Trophoblast cell (in vitro differentiated cells and primary cell): Measurements from ENCODE around the gene RREB1.
A peak's percentile ranks its signal among the peaks of the same experiment; 100 is the strongest.

Source experiments
- DNase-seq, 2 donors: peaks; one replicate each; pipeline ENCODE4 v3.0.0-alpha.2; 2016
- H2AFZ ChIP-seq: 2 replicates; pipeline ENCODE4 v1.6.1; 2013; ENCODE audit warnings: low read length, moderate library complexity, mild to moderate bottlenecking; ENCODE audit not compliant: insufficient read depth, poor library complexity
- H2AK5ac ChIP-seq: 2 replicates; pipeline ENCODE4 v1.6.1; 2013; ENCODE audit warnings: mild to moderate bottlenecking, low read length
- H2BK120ac ChIP-seq: 2 replicates; pipeline ENCODE4 v1.6.1; 2013; ENCODE audit warnings: low read length, mild to moderate bottlenecking, moderate library complexity; ENCODE audit not compliant: insufficient read depth, poor library complexity
- H2BK12ac ChIP-seq: 2 replicates; pipeline ENCODE4 v1.6.1; 2013; ENCODE audit warnings: mild to moderate bottlenecking, low read length, moderate library complexity
- H2BK5ac ChIP-seq: 2 replicates; pipeline ENCODE4 v1.6.1; 2013; ENCODE audit warnings: low read length, low read depth, moderate library complexity, mild to moderate bottlenecking; ENCODE audit not compliant: poor library complexity
- H3K14ac ChIP-seq: 2 replicates; pipeline ENCODE4 v1.6.1; 2013; ENCODE audit warnings: mild to moderate bottlenecking, low read length
- H3K18ac ChIP-seq: 2 replicates; pipeline ENCODE4 v1.6.1; 2013; ENCODE audit warnings: mild to moderate bottlenecking, low read length
- H3K23ac ChIP-seq: 2 replicates; pipeline ENCODE4 v1.6.1; 2013; ENCODE audit warnings: low read length
- H3K27ac ChIP-seq: 2 replicates; pipeline ENCODE4 v1.5.1; 2013; ENCODE audit warnings: low read depth, mild to moderate bottlenecking, inconsistent platforms, low read length, moderate library complexity
- H3K27me3 ChIP-seq: 2 replicates; pipeline ENCODE4 v1.6.1; 2013; ENCODE audit warnings: inconsistent platforms, mild to moderate bottlenecking, low read length, moderate library complexity; ENCODE audit not compliant: insufficient read depth
- H3K36me3 ChIP-seq, 2 experiments: 1 replicate in 1 of 2; 2 replicates in 1 of 2; pipeline ENCODE4 v1.6.1; 2013; ENCODE audit warnings: low read length in 2 of 2, mild to moderate bottlenecking in 2 of 2, moderate library complexity in 1 of 2; ENCODE audit not compliant: insufficient read depth in 2 of 2, control insufficient read depth in 1 of 2
- H3K4ac ChIP-seq: 2 replicates; pipeline ENCODE4 v1.6.1; 2013; ENCODE audit warnings: low read depth, mild to moderate bottlenecking, low read length, moderate library complexity
- H3K4me1 ChIP-seq, 2 experiments: 1 replicate in 1 of 2; 2 replicates in 1 of 2; pipeline ENCODE4 v1.6.1; 2013; ENCODE audit warnings: low read length in 2 of 2, mild to moderate bottlenecking in 2 of 2, moderate library complexity in 1 of 2; ENCODE audit not compliant: insufficient read depth in 2 of 2, control insufficient read depth in 1 of 2
- H3K4me2 ChIP-seq: 2 replicates; pipeline ENCODE4 v1.6.1; 2013; ENCODE audit warnings: inconsistent platforms, mild to moderate bottlenecking, low read length, moderate library complexity
- H3K4me3 ChIP-seq: 2 replicates; pipeline ENCODE4 v1.5.1; 2013; ENCODE audit warnings: mild to moderate bottlenecking, low read depth, low read length, inconsistent platforms
- H3K79me1 ChIP-seq: one replicate; pipeline ENCODE4 v1.6.1; 2013; ENCODE audit warnings: low read length
- H3K79me2 ChIP-seq: 2 replicates; pipeline ENCODE4 v1.6.1; 2013; ENCODE audit warnings: low read length, mild to moderate bottlenecking; ENCODE audit not compliant: control insufficient read depth, insufficient read depth, poor library complexity
- H3K9ac ChIP-seq: 2 replicates; pipeline ENCODE4 v1.6.1; 2013; ENCODE audit warnings: mild to moderate bottlenecking, low read length
- H3K9me3 ChIP-seq: 2 replicates; pipeline ENCODE4 v1.6.1; 2013; ENCODE audit warnings: low read depth, mild to moderate bottlenecking, control low read depth, inconsistent platforms, low read length; ENCODE audit not compliant: insufficient read depth
- H4K12ac ChIP-seq: 2 replicates; pipeline ENCODE4 v1.6.1; 2013; ENCODE audit warnings: low read depth, mild to moderate bottlenecking, low read length, moderate library complexity
- H4K8ac ChIP-seq: 2 replicates; pipeline ENCODE4 v1.6.1; 2013; ENCODE audit warnings: low read depth, mild to moderate bottlenecking, low read length, moderate library complexity
- H4K91ac ChIP-seq: one replicate; pipeline ENCODE4 v1.6.1; 2013; ENCODE audit warnings: low read depth, mild to moderate bottlenecking, low read length, moderate library complexity
- WGBS: extraction: QIAGEN DNeasy Blood & Tissue Kit; methylation state at CpG from one replicate; pipeline ENCODE4 v1.1.7; 2013; ENCODE audit warnings: missing lambda C conversion rate; ENCODE audit not compliant: insufficient read length, insufficient coverage; ENCODE audit errors: extremely low coverage; 5-methylcytosine and 5-hydroxymethylcytosine counted together

The RREB1 gene

DNA sequence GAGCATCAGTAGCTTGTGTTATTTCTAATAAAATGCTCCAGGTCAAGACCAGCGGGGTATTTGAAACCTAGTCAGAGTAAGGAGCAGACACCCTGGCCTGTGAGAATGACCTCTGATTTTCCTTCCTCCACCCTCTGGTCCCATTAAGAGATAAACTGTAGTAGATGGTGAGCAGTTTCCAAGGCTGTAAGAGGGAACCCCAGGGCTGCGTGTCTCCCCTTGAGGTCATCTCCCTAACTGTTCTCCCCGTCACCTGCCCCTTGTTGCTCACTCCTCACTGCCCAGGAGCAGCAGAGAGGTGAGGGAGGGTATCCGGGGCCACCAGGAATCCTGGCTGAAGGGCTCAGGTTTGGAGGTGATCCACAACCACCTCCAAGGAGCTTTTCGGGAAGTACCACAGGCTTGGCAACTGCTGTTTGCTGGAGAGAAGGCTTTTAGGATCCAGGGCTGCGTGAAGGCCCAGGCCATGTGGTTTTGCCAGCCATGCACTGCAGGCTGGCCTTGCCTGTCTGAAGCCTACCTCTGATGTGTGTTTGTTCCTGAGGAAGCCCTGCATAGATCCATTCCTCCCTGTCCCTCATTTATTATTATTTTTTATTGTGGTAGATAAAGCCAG lies 62.5 kb downstream of the RREB1 start:
- no peak for DNase-seq
- Histone ChIP-seq H3K9me3 (peaks cover 2% of the 10 kb centered on the region), H2BK120ac (no peak overlapping the region), H3K4me1 (peaks cover 35 to 57% of the 10 kb centered on the region in 2 experiments), H3K4ac (peak overlapping the region; percentile 46), H3K4me3 (no peak overlapping the region), H3K9ac (no peak overlapping the region), H2BK12ac (peak overlapping the region; percentile 1), H3K79me2 (peaks cover 19% of the 10 kb centered on the region), H4K8ac (no peak overlapping the region), H2AFZ (no peak overlapping the region), H3K79me1 (peaks cover 16% of the 10 kb centered on the region), H3K14ac (peak overlapping the region; percentile 3), H4K91ac (no peak overlapping the region), H3K4me2 (no peak overlapping the region), H4K12ac (no peak overlapping the region), H2BK5ac (no peak overlapping the region), H3K18ac (peak overlapping the region; percentile 1), H3K36me3 (no peaks in the 10 kb centered on the region), H3K27ac (no peak overlapping the region), H3K23ac (no peak overlapping the region), H2AK5ac (no peak overlapping the region), H3K27me3 (no peaks in the 10 kb centered on the region)
- WGBS: no CpG with 5 or more reads among the region's 6 CpGs

DNA sequence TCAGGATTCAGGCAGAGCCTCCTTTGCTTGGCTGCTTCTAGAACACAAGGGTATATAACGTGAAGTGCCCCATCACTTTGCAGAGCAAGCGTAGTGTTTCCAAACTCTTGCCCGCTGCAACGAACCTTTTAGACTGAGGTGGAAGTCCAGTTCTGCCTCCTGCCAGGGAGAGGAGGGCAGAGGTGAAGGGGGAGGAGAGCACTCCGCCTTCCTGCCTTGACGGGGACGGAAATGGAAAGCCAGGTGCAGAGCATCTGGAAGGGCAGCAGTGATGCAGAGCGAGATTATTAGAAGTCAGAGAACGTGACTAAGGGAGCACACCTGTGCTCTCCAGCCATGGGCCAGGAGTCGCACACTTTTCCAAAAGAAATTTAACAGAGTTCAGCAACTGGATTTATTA lies 63.4 kb downstream of the RREB1 start:
- Histone ChIP-seq H2AK5ac (no peak overlapping the region), H2BK12ac (no peak overlapping the region), H3K27me3 (no peaks in the 10 kb centered on the region), H3K79me2 (peaks cover 15% of the 10 kb centered on the region), H3K9ac (no peak overlapping the region), H4K8ac (no peak overlapping the region), H3K9me3 (peaks cover 2% of the 10 kb centered on the region), H3K27ac (no peak overlapping the region), H2BK120ac (no peak overlapping the region), H3K4ac (peak overlapping the region; percentile 7), H3K4me1 (peaks cover 33 to 55% of the 10 kb centered on the region in 2 experiments), H4K12ac (no peak overlapping the region), H2BK5ac (no peak overlapping the region), H3K4me2 (no peak overlapping the region), H3K79me1 (peaks cover 18% of the 10 kb centered on the region), H3K18ac (no peak overlapping the region), H3K23ac (no peak overlapping the region), H2AFZ (no peak overlapping the region), H3K36me3 (no peaks in the 10 kb centered on the region), H3K14ac (no peak overlapping the region), H4K91ac (no peak overlapping the region), H3K4me3 (no peak overlapping the region)
- DNase-seq: peak; percentile 86 to 90
- no CpG with 5 or more reads among the region's 10 CpGs for WGBS

DNA sequence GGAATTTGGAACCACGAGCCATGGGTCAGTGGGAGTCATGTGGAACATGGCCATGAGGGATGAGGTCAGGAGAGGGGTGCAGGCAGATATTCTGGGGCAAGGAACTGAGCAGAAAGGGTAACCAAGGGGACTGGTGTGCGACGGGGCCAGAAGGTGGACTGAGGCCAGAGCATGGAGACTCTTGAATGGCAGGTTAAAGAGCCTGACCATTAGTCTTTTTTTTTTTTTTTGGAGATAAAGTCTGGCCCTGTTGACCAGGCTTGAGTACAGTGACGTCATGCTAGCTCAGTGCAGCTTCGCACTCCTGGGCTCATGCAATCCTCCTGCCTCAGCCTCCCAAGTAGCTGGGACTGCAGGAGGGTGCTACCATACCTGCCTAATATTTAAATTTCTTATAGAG lies 64.0 kb downstream of the RREB1 start:
- H3K79me2 ChIP-seq: peaks cover 15% of the 10 kb centered on the region
- H3K27ac ChIP-seq: no peak overlapping the region
- H4K91ac ChIP-seq: peak overlapping the region; percentile 9
- H3K4ac ChIP-seq: peak overlapping the region; percentile 23
- H3K14ac ChIP-seq: no peak overlapping the region
- H4K12ac ChIP-seq: no peak overlapping the region
- H3K4me3 ChIP-seq: no peak overlapping the region
- H2AFZ ChIP-seq: no peak overlapping the region
- no peaks in the 10 kb centered on the region for H3K36me3 ChIP-seq
- H3K18ac ChIP-seq: no peak overlapping the region
- no peak overlapping the region for H4K8ac ChIP-seq
- H3K79me1 ChIP-seq: peaks cover 21% of the 10 kb centered on the region
- no peak overlapping the region for H3K9ac ChIP-seq
- H2BK12ac ChIP-seq: no peak overlapping the region
- H3K23ac ChIP-seq: no peak overlapping the region
- no peak overlapping the region for H2BK5ac ChIP-seq
- H2AK5ac ChIP-seq: no peak overlapping the region
- WGBS: no CpG with 5 or more reads among the region's 5 CpGs
- H3K4me1 ChIP-seq: peaks cover 38 to 53% of the 10 kb centered on the region in 2 experiments
- H3K27me3 ChIP-seq: no peaks in the 10 kb centered on the region
- H2BK120ac ChIP-seq: peak overlapping the region; percentile 43
- no peak for DNase-seq
- peaks cover 2% of the 10 kb centered on the region for H3K9me3 ChIP-seq
- no peak overlapping the region for H3K4me2 ChIP-seq

- WGBS: no CpG with 5 or more reads among the region's 7 CpGs
- Histone ChIP-seq H3K23ac (no peak overlapping the region), H4K12ac (peak overlapping the region; percentile 2), H3K36me3 (peaks cover 0 to 1% of the 10 kb centered on the region in 2 experiments), H3K27me3 (no peaks in the 10 kb centered on the region), H2BK5ac (peak overlapping the region; percentile 76), H2BK120ac (peak overlapping the region; percentile 84), H3K14ac (peak overlapping the region; percentile 5), H3K9me3 (peaks cover 2% of the 10 kb centered on the region), H2AFZ (no peak overlapping the region), H3K9ac (no peak overlapping the region), H3K79me1 (peaks cover 21% of the 10 kb centered on the region), H4K8ac (peak overlapping the region; percentile 68), H2AK5ac (peak overlapping the region; percentile 73), H3K4me2 (no peak overlapping the region), H3K4ac (peak overlapping the region; percentile 90), H3K18ac (peak overlapping the region; percentile 80), H3K79me2 (peaks cover 12% of the 10 kb centered on the region), H3K4me1 (peaks cover 43 to 56% of the 10 kb centered on the region in 2 experiments), H4K91ac (peak overlapping the region; percentile 64), H3K4me3 (no peak overlapping the region), H3K27ac (peak overlapping the region; percentile 91), H2BK12ac (peak overlapping the region; percentile 68)
- peak in 1 of 2 donors; percentile 39 for DNase-seq
Observed at GRCh38 chr6:7172649-7173048, 64.9 kb downstream of the RREB1 start.
